Measurements from ENCODE around the gene GALNT10.
A peak's percentile ranks its signal among the peaks of the same experiment; 100 is the strongest.

Gene GALNT10

GRCh38 chr5:154179846-154180710 lies 10.5 kb upstream of the GALNT10 start:
- no peak for DNase-seq

DNA sequence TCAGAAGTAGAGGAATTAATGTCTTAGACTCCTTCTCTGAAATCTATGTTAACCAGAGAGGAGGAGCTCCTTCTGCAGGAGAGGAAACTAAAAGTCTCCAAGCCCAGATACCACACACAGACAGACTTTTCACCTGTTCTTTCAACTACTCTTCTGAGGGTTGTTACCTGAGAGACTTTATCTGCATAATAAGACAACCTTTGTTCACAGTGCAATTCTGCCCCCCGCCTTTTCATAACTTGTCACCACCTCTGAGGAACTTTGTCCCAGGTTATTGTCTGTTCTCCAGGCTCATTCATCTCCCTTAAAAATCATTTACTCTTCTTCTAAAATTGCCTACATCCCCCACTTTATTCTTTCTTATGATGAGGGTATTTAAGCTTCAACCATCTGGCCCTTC lies 9.4 kb upstream of the GALNT10 start:
- no peak for DNase-seq

DNA sequence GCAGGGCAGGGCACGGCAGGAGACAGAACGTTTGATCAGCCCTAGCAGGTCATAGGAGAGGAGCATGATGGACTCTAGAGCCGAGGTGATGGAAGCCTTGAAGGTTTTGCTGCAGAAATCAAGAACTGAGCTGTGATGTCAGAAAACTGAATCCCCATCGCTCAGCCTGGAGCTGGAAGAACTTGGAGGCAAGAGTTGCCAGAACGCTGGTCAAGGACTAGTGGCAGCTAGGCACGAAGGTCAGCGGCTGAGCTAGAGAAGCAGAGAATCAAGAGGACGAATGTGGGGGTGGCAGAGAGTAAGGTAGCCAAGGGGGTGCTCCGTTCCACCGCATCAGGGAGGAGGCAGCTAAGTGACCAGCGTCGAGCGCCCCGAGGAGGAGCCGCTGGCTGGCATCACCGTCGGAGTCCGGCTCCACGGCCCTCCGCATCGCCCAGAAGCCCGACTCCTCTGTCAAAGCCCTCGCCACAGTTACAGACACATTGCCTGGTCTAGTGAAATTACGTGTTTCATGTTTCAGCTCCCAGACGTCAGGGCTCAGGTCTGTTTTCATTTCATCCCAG lies 1.2 kb upstream of the GALNT10 start:
- no peak for DNase-seq

- DNase-seq, result peak; percentile 43
Observed at GRCh38 chr5:154189819-154190594, 526 bp upstream of the GALNT10 start.

DNA sequence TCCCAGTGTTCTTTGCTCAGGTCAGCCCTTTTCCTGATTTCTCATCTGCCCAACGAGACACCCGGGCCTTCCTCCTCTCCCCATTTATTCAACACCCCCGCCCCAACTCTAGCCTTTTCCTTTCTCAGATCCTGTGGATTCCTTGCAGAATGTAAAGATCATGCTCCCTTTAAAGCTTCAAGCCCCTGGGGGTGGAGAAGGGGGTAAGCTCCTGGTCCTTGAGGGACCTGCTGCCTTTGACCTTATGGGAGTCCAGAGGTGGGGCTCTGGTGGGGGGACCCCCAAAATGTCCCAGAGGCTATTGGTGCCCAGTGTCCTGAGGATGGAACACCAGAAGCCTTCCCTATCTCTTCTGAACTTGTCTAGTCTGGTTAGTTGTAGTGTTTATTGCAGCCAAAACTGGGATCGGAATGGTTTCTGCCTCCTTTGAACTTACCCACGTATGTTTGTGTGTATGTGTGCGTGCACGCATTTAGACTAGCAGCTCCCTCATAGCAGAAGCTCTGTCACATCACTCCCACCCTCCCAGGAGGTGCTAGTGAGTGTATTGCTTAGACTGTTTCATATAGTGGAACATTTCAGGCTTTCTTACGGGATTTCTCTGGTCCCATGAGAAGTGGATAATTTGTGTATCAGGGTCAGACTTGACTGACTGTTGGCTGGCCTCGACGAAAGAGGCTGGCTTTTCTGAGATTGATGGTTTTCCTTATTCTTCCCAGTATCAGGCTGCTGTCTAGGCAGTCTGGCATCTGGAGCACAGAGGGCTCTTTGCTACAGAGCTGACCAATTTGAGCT lies 1.1 kb downstream of the GALNT10 start:
- no peak for DNase-seq

- no peak for DNase-seq
Observed at GRCh38 chr5:154193283-154193682, 2.8 kb downstream of the GALNT10 start.

GRCh38 chr5:154193701-154194121 lies 3.2 kb downstream of the GALNT10 start:
- DNase-seq, result no peak

DNA sequence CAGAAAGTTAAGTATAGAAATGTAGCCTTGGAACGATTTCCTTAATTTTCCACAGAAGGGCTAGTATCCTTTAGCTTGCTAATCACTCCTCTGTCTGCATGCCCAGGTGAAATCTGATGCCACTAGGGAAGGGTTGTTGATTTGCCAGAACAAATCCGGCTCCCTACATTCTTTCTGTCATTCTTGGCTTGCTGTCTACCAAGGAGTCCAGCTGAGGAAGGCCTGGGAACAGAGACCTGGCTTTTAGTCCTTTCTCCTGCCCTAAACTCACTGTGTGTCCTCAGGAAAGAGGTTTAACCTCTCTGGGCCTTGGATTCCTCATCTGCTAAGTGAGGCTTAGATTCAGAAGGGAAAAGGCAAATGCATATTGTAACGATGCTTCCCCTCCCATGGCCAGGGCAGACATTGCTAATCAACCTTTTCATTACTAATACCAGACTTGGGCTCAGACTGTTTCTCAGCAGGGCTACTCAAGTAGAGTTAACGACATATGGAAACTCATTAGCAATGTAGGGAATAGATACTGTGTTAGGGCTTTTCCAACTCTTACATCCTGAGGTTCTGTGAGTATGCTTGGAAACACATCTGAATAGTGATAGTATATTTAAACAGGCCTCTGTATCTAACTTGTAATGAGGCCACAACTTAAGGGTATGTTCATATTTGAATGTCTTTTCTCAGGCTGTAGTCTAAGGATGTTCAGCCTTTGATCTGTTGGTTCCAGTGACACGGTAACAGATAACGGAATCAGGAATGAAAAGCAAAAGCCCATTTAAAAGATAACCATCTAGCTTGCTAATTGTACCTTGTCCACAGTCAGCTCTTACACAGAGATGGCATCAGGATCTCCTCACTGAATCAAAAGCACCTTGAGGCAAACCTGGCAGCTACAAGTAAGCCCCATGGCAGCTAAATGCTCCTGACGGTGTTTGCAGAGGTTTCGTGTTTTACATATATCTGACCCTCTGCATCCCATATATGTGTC lies 4.1 kb downstream of the GALNT10 start:
- no peak for DNase-seq

GRCh38 chr5:154196281-154196680 lies 5.7 kb downstream of the GALNT10 start:
- no peak for DNase-seq

GRCh38 chr5:154196955-154197652 lies 6.6 kb downstream of the GALNT10 start:
- no peak for DNase-seq

DNA sequence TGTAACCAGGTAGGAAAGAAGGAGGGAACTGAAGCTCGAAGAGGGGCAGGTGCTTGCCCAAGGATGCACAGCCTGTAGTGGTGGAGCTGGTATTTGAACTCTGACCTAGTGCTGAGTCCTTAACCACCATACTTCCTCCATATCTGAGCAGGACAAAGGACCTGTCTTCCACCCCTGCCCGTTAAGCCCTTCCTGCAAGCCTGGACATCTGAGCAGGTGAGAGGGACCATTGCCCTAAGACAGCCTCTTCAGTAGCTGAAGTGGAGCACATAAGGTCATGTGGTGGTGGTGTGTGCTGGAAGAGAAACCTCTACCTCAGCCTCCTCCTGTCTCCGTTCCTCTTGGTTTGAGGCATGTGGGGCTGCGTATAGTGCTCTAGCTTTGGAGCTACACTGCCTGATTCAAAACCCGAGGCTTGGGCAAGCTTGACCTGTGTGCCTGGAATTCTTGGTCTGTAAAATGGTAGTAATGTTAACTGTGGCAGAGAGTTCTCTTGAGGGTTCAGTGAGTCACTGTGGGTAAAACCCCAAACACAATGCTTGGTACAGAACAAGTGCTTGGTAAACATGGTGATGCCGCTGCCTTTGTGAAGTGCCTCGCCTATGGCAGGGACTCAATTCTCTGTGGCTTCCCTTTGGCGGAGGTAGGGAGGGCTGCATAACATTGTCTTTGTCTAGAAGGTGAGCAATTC lies 7.4 kb downstream of the GALNT10 start:
- DNase-seq, result peak; percentile 64

GRCh38 chr5:154198611-154199230 lies 8.2 kb downstream of the GALNT10 start:
- DNase-seq, result no peak

DNA sequence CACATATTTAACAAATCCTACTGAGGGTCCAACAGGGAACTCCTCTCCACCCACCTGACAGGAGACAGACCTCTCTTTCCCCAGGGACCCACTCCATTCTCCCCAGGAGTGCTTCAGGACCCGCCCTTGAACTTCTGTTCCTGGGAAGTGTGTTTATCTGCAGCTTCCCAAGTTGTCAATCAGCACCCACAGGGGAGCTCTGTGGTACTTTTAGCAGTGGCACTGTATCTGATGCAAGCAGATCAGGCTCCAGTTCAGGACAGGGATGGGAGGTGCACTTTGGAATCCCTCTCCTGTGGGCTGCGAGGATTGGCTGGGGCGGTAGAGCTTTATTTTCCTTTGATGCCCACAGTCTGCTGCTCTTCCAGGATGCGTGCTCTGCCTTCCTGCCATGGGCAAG lies 8.7 kb downstream of the GALNT10 start:
- DNase-seq, result no peak

DNA sequence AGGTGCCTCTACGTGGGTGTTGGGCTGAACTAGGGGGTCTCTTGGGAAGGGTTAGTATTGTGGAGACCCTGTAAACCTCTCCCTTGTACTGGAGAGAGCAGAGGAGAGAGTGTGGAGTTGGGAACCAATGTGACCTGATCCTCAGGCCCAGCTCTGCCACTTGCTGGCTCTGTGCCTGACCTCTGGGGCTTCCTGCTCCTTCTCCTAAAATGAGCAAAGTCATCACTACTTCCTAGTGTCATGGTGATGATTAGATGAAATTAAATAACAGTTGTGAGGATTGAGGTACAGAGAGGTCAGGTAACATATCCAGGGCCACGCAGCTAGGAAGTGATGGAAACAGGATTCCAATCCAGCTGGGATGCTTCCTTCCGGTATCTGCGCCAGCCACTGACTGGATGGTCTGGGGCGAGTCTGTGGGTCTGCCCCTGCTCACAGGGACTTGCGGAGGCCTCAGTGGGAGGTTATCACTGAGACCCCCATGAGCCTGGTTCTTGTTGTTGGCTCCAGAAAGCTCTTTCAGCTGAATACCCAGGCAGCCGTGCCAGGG lies 9.2 kb downstream of the GALNT10 start:
- DNase-seq, result no peak

DNA sequence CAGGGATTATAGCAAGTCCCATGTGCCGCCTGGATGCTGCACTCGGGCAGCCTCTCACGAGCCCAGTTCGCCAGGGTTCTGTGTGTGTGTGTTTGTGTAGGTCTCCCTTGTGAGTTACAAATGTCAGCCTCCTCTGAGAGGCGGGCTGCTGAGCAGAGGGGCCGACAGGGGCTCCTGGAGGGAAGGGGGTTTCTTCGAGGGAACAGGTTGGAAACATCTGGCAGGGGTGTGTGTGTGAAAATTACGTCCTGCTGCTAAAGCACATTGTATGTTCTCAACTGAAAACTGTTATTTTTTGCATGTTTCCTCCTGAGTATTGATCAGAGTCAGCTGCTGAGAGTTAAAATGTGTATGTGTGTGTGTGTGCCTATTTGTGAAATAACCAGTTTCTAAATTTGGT lies 9.7 kb downstream of the GALNT10 start:
- no peak for DNase-seq

GRCh38 chr5:154201108-154201769 lies 10.7 kb downstream of the GALNT10 start:
- DNase-seq, result no peak

- no peak for DNase-seq
Observed at GRCh38 chr5:154202379-154203260, 12.1 kb downstream of the GALNT10 start.
